ENCODE data around the gene KRT78. TPM values are rescaled to one million over a fixed set of nuclear protein-coding genes. Genes with fewer than 3 reads are reported as not detected.
"Not testable (repeated sequence)": the region's sequence is repeated elsewhere in the genome, so short reads cannot be mapped to it uniquely, and the experiment has no call there.

The KRT78 gene
- total and polyA plus RNA-seq, 9 of the 15 experiments (the other 6 are each of a cell fraction or from before 2014, with no cell fraction given): not detected

DNA sequence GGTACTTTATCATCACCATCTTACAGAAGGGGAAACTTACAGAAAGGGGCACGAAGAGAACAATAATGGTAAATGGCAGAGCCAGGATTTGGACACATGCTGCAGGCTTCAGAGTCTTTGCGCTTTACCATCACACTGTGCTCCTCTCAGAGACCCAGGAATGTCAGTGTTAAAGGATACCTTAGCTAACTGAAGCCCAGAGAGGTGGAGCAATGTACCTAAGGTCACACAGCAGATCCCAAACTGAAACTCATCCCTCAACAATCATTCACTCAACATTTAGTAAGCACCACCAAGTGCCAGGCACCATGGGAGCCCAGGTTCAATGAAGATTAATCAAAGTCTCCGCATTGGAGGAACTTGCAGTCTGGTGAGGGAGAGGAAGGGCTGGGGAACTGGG is 8.0 kb upstream of the KRT78 start:
- CTCF ChIA-PET (ENCODE audit: low intra/inter-chr PET ratio): no interaction called here
- no peaks in the 10 kb centered on the region for H3K9me3 ChIP-seq (replicated peaks; ENCODE audit: control insufficient read depth, insufficient read depth, low read depth, low read length)
- no peak overlapping the region for H3K27ac ChIP-seq (ENCODE audit: extremely low read depth, low read depth, low read length)
- H2AFZ ChIP-seq (ENCODE audit: low read depth, low read length): no peak overlapping the region
- no TSS peak for BruUV-seq (replicated peaks)
- H3K4me2 ChIP-seq (ENCODE audit: insufficient read depth, low read length): no peak overlapping the region
- no peaks in the 10 kb centered on the region for H3K79me2 ChIP-seq (ENCODE audit: control insufficient read depth, insufficient read depth, low read length)
- intact Hi-C loops (cut with micrococcal nuclease): no loop called here
- H3K9ac ChIP-seq (ENCODE audit: insufficient read depth in 1 of 2, low read depth in 2 of 2, low read length in 2 of 2): no peak overlapping the region
- in situ Hi-C loops (cut with MboI): no loop called here
- ATAC-seq (no peak), DNase-seq (ENCODE audit: extremely low read depth in 1 of 4, low spot score in 3 of 4) (no peak), FAIRE-seq (peak; percentile 73)
- no peaks in the 10 kb centered on the region for H3K4me1 ChIP-seq (replicated peaks in 1 of 2; ENCODE audit: control insufficient read depth in 2 of 2, insufficient read depth in 2 of 2, low read length in 2 of 2)
- no peaks in the 10 kb centered on the region for H3K36me3 ChIP-seq (ENCODE audit: control insufficient read depth, insufficient read depth, low read length)
- no peaks in the 10 kb centered on the region for H3K9me1 ChIP-seq (ENCODE audit: control insufficient read depth, insufficient read depth, low read length)
- POLR2A ChIA-PET: interaction anchor here (0.9 kb wide), 1 partner anchor 165 kb away, joined by 3 read pairs; no protein-coding TSS in a partner anchor
- H4K20me1 ChIP-seq (replicated peaks; ENCODE audit: control insufficient read depth, insufficient read depth, low read length): peaks cover 2% of the 10 kb centered on the region; the same call in 1 of the 2 replicates
- H3K4me3 ChIP-seq: no peak overlapping the region
- H3K27me3 ChIP-seq (ENCODE audit: control insufficient read depth in 2 of 2, insufficient read depth in 2 of 2, low read length in 2 of 2): peaks cover 0 to 34% of the 10 kb centered on the region in 2 experiments; a peak in 3 of 5 replicates
- TF ChIP-seq RBM25 (IDR thresholded peaks at IDR 0.05; ENCODE audit: low read depth, low read length, severe bottlenecking): peak; percentile 75
- 0 out of 4 replicates have a peak, but pooled peaks of 1 of the 2 experiments have one; percentile 15 for TF ChIP-seq KDM1A (IDR thresholded peaks at IDR 0.05)
- peak; percentile 72 for TF ChIP-seq BCOR (IDR thresholded peaks at IDR 0.05)
- peak; percentile 78 for TF ChIP-seq ZFP36 (IDR thresholded peaks at IDR 0.05; ENCODE audit: low read depth, low read length, partially characterized antibody)
- TF ChIP-seq ZNF830 (CRISPR knock-in tag; IDR thresholded peaks at IDR 0.05): no peak
- WGBS (ENCODE audit: insufficient coverage, low coverage, missing lambda C conversion rate): 10% methylated on average over 3 of the region's 3 CpGs

DNA sequence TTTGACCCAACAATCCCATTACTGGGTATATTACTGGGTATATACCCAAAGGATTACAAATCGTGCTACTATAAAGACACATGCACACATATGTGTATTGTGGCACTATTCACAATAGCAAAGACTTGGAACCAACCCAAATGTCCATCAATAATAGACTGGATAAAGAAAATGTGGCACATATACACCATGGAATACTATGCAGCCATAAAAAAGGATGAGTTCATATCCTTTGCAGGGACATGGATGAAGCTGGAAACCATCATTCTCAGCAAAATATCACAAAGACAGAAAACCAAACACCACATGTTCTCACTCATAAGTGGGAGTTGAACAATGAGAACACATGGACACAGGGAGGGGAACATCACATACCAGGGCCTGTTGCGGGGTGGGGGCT is 7.3 kb upstream of the KRT78 start:
- BruUV-seq (replicated peaks); H3K4me1 ChIP-seq (replicated peaks in 1 of 2; ENCODE audit: control insufficient read depth in 2 of 2, insufficient read depth in 2 of 2, low read length in 2 of 2); H3K4me3 ChIP-seq; intact Hi-C loops (cut with micrococcal nuclease); H3K9ac ChIP-seq (ENCODE audit: insufficient read depth in 1 of 2, low read depth in 2 of 2, low read length in 2 of 2); H3K36me3 ChIP-seq (ENCODE audit: control insufficient read depth, insufficient read depth, low read length); H3K4me2 ChIP-seq (ENCODE audit: insufficient read depth, low read length); ATAC-seq; DNase-seq (ENCODE audit: extremely low read depth in 1 of 4, low spot score in 3 of 4); in situ Hi-C loops (cut with MboI); H3K9me1 ChIP-seq (ENCODE audit: control insufficient read depth, insufficient read depth, low read length); H3K27ac ChIP-seq (ENCODE audit: extremely low read depth, low read depth, low read length); H2AFZ ChIP-seq (ENCODE audit: low read depth, low read length); FAIRE-seq; H3K9me3 ChIP-seq (replicated peaks; ENCODE audit: control insufficient read depth, insufficient read depth, low read depth, low read length); H4K20me1 ChIP-seq (replicated peaks; ENCODE audit: control insufficient read depth, insufficient read depth, low read length); CTCF ChIA-PET (ENCODE audit: low intra/inter-chr PET ratio); H3K79me2 ChIP-seq (ENCODE audit: control insufficient read depth, insufficient read depth, low read length): not testable (repeated sequence)
- TF ChIP-seq KDM1A (IDR thresholded peaks at IDR 0.05) (peak in 1 of 2 experiments; percentile 29; a peak in 1 of 4 replicates), ZNF146 (CRISPR knock-in tag; IDR thresholded peaks at IDR 0.05; ENCODE audit: unreplicated experiment) (peak; percentile 30)
- POLR2A ChIA-PET: interaction anchor here (0.9 kb wide), 1 partner anchor 164 kb away, joined by 3 read pairs; no protein-coding TSS in a partner anchor
- peaks cover 4 to 33% of the 10 kb centered on the region in 2 experiments; a peak in 3 of 5 replicates for H3K27me3 ChIP-seq (ENCODE audit: control insufficient read depth in 2 of 2, insufficient read depth in 2 of 2, low read length in 2 of 2)
- 10% methylated on average over 2 of the region's 2 CpGs for WGBS (ENCODE audit: insufficient coverage, low coverage, missing lambda C conversion rate)

All from K562 (cell line).